HepG2 (cell line): ENCODE data around the gene DLG2. TPM values are rescaled to one million over a fixed set of nuclear protein-coding genes. Genes with fewer than 3 reads are reported as not detected.

ENCODE experiments used
- ATAC-seq: fragments of 200-7000 bp; cut with Tn5 transposase; 3 replicates; pipeline ENCODE4 v1.9.1; 2020; ENCODE audit warnings: mild to moderate bottlenecking, moderate library complexity
- BruUV-seq: library from RNA; stranded (reverse); fragments of 400-500 nt; replicated peaks from 2 replicates; lab custom pipeline; 2021; lab: Mats Ljungman, UMichigan
- CTCF ChIA-PET: fragments of 300-600 bp; formaldehyde crosslinking; extraction: SDS; loops from one replicate; lab custom pipeline; 2021; ENCODE audit warnings: low total read pairs, inconsistent platforms, low intra/inter-chr PET ratio; lab: Yijun Ruan, JAX
- POLR2A ChIA-PET: fragments of 350-600 bp; sonication (Branson Sonifier 250); formaldehyde crosslinking; loops from one replicate; lab custom pipeline; 2020; ENCODE audit warnings: antibody characterized with exemption, inconsistent platforms; lab: Yijun Ruan, JAX
- DNase-seq: peaks from one replicate; pipeline ENCODE4 v3.0.0-alpha.2; 2015; ENCODE audit warnings: low spot score
- FAIRE-seq: peaks from 3 replicates; lab custom pipeline; 2011; peaks lifted over from hg19 to GRCh38; lab: Jason Lieb, UNC
- H2AFZ ChIP-seq: one replicate; pipeline ENCODE4 v1.6.1; 2011; ENCODE audit warnings: low read length, inconsistent platforms
- H3K27ac ChIP-seq: fragments of 300-600 bp; 3 replicates; pipeline ENCODE4 v1.8.0; 2011; ENCODE audit warnings: mixed run types, mild to moderate bottlenecking, mixed read lengths, low read length, inconsistent platforms; ENCODE audit not compliant: insufficient read depth; ENCODE audit errors: extremely low read length
- H3K27me3 ChIP-seq, 2 experiments: fragments of 200-600 bp in 1 of 2; 2 replicates in 1 of 2; 3 replicates in 1 of 2; pipeline versions ENCODE4 v1.6.0 to v1.8.0; 2011; ENCODE audit warnings: low read length in 2 of 2, mild to moderate bottlenecking in 2 of 2, moderate library complexity in 2 of 2, inconsistent platforms in 1 of 2; ENCODE audit not compliant: insufficient read depth in 2 of 2, control insufficient read depth in 1 of 2
- H3K36me3 ChIP-seq, 2 experiments: fragments of 200-600 bp in 1 of 2; replicated peaks in 1 of 2; 2 replicates in 1 of 2; 3 replicates in 1 of 2; pipeline versions ENCODE4 v1.5.1 to v1.8.0; 2011; ENCODE audit warnings: low read length in 2 of 2, inconsistent platforms in 1 of 2; ENCODE audit not compliant: insufficient read depth in 2 of 2, control insufficient read depth in 1 of 2
- H3K4me1 ChIP-seq: 2 replicates; pipeline ENCODE4 v1.5.1; 2012; ENCODE audit warnings: low read length, inconsistent platforms; ENCODE audit not compliant: insufficient read depth
- H3K4me2 ChIP-seq: 2 replicates; pipeline ENCODE4 v1.6.0; 2011; ENCODE audit warnings: low read depth, low read length, inconsistent platforms
- H3K4me3 ChIP-seq, 3 experiments: fragments of 200-600 bp in 1 of 3; sonication (generic), shearing (Covaris generic) in 1 of 3; replicated peaks in 1 of 3; 2 replicates each; pipeline ENCODE4 v1.5.1; 2011 to 2016; ENCODE audit warnings: low read length in 3 of 3, inconsistent platforms in 2 of 3, low read depth in 2 of 3, mild to moderate bottlenecking in 2 of 3, control low read depth in 1 of 3, mixed read lengths in 1 of 3; ENCODE audit not compliant: insufficient read depth in 1 of 3
- H3K79me2 ChIP-seq: one replicate; pipeline ENCODE4 v1.6.1; 2011; ENCODE audit warnings: low read length, inconsistent platforms; ENCODE audit not compliant: insufficient read depth
- H3K9ac ChIP-seq: 2 replicates; pipeline ENCODE4 v1.6.0; 2011; ENCODE audit warnings: mild to moderate bottlenecking, low read depth, low read length, inconsistent platforms; ENCODE audit not compliant: insufficient read depth
- H3K9me3 ChIP-seq: 2 replicates; pipeline ENCODE4 v1.5.1; 2012; ENCODE audit warnings: mild to moderate bottlenecking, low read length
- H4K20me1 ChIP-seq: 2 replicates; pipeline ENCODE4 v1.6.0; 2011; ENCODE audit warnings: inconsistent platforms, mild to moderate bottlenecking, low read length, moderate library complexity; ENCODE audit not compliant: insufficient read depth
- CEBPB ChIP-seq: IDR thresholded peaks from 2 replicates; pipeline ENCODE4 v1.6.1; 2011; ENCODE audit warnings: low read depth, low read length, improper control_type of control experiment, borderline replicate concordance
- EHMT2 ChIP-seq: fragments of 200-600 bp; sonication (generic); IDR thresholded peaks from 2 replicates; pipeline ENCODE4 v1.7.0; 2017; ENCODE audit warnings: antibody characterized with exemption, low read depth, low read length, borderline replicate concordance
- ELF4 ChIP-seq: sonication (generic); formaldehyde crosslinking; IDR thresholded peaks from 2 replicates; pipeline ENCODE4 v1.5.0; 2020; ENCODE audit warnings: missing genetic modification reagents, mild to moderate bottlenecking, moderate library complexity, borderline replicate concordance
- FOXA3 ChIP-seq: IDR thresholded peaks from 2 replicates; pipeline ENCODE4 v1.6.1; 2016; ENCODE audit warnings: missing genetic modification reagents, missing compliant biosample characterization
- IKZF4 ChIP-seq: sonication (generic); formaldehyde crosslinking; IDR thresholded peaks from 2 replicates; pipeline ENCODE4 v1.5.1; 2020; ENCODE audit warnings: borderline replicate concordance, mild to moderate bottlenecking, low read depth, missing genetic modification reagents; ENCODE audit errors: not compliant biosample characterization
- ISX ChIP-seq: sonication (generic); formaldehyde crosslinking; conservative IDR thresholded peaks from 2 replicates; pipeline ENCODE4 v1.5.0; 2020; ENCODE audit warnings: missing genetic modification reagents
- NONO ChIP-seq, 2 experiments: fragments of 450-650 bp in 1 of 2; sonication (generic) in 1 of 2; formaldehyde crosslinking in 1 of 2; IDR thresholded peaks in 1 of 2; conservative IDR thresholded peaks in 1 of 2; 2 replicates each; pipeline versions ENCODE4 v1.6.1 to v1.8.0; 2017 to 2022; ENCODE audit warnings: mild to moderate bottlenecking in 1 of 2, missing genetic modification reagents in 1 of 2, moderate library complexity in 1 of 2
- NR2F6 ChIP-seq, 2 experiments: IDR thresholded peaks; 2 replicates each; pipeline ENCODE4 v1.6.1; 2016; ENCODE audit warnings: antibody characterized with exemption in 1 of 2, mild to moderate bottlenecking in 1 of 2
- RBM22 ChIP-seq: fragments of 200-400 bp; formaldehyde crosslinking; optimal IDR thresholded peaks from 2 replicates; pipeline ENCODE3; 2017; ENCODE audit warnings: mild to moderate bottlenecking, low read length, moderate library complexity
- SOX5 ChIP-seq: IDR thresholded peaks from 2 replicates; pipeline ENCODE4 v1.6.1; 2016; ENCODE audit warnings: borderline replicate concordance
- SRSF9 ChIP-seq: fragments of 200-400 bp; formaldehyde crosslinking; IDR thresholded peaks from 2 replicates; pipeline ENCODE4 v1.6.1; 2018; ENCODE audit warnings: borderline replicate concordance, mild to moderate bottlenecking, low read depth, low read length; ENCODE audit not compliant: insufficient read depth, poor library complexity, severe bottlenecking
- STAG1 ChIP-seq: sonication (generic); formaldehyde crosslinking; IDR thresholded peaks from 2 replicates; pipeline ENCODE4 v1.4.0; 2020; ENCODE audit warnings: missing genetic modification reagents
- TEF ChIP-seq: sonication (generic); formaldehyde crosslinking; IDR thresholded peaks from 2 replicates; pipeline ENCODE4 v1.5.0; 2020; ENCODE audit warnings: missing genetic modification reagents
- THYN1 ChIP-seq: sonication (generic); formaldehyde crosslinking; IDR thresholded peaks from 2 replicates; pipeline ENCODE4 v1.8.1; 2023; ENCODE audit warnings: low read depth, mild to moderate bottlenecking, moderate library complexity, missing genetic modification reagents, borderline replicate concordance
- ZMYM3 ChIP-seq: sonication (generic); formaldehyde crosslinking; IDR thresholded peaks from 2 replicates; pipeline ENCODE4 v1.5.1; 2020; ENCODE audit warnings: mild to moderate bottlenecking, missing genetic modification reagents
- ZNF160 ChIP-seq: sonication (generic); formaldehyde crosslinking; IDR thresholded peaks from 2 replicates; pipeline ENCODE4 v1.8.0; 2022; ENCODE audit warnings: mild to moderate bottlenecking, inconsistent platforms, missing genetic modification reagents
- ZNF282 ChIP-seq: fragments of 450-650 bp; IDR thresholded peaks from 2 replicates; pipeline ENCODE4 v1.6.1; 2018; ENCODE audit not compliant: partially characterized antibody
- ZNF44 ChIP-seq: sonication (generic); formaldehyde crosslinking; IDR thresholded peaks from 2 replicates; pipeline ENCODE4 v1.5.1; 2020; ENCODE audit warnings: mild to moderate bottlenecking, missing genetic modification reagents
- ZNF510 ChIP-seq: sonication (generic); formaldehyde crosslinking; IDR thresholded peaks from 2 replicates; pipeline ENCODE4 v1.4.0; 2020; ENCODE audit warnings: low read depth, mild to moderate bottlenecking, missing genetic modification reagents
- ZNF883 ChIP-seq: sonication (generic); formaldehyde crosslinking; IDR thresholded peaks from 2 replicates; pipeline ENCODE4 v1.5.1; 2020; ENCODE audit warnings: mild to moderate bottlenecking, missing genetic modification reagents; ENCODE audit errors: not compliant biosample characterization
- WGBS: methylation state at CpG from one replicate; pipeline ENCODE4 v1.1.6; 2017; ENCODE audit warnings: low lambda C conversion rate; 5-methylcytosine and 5-hydroxymethylcytosine counted together
- in situ Hi-C: cut with HindIII; loops from 2 replicates; pipeline ENCODE4 v1.10.0; 2017; ENCODE audit warnings: low pct_unique_long_range_greater_than_20kb; ENCODE audit not compliant: extremely low pct_ligation_motif_present
- intact Hi-C: fragments of 100-400 bp; cut with micrococcal nuclease; formaldehyde crosslinking; loops from one replicate; pipeline ENCODE4 v1.10.0; 2022; ENCODE audit not compliant: unreplicated experiment
- polyA plus RNA-seq, 8 experiments: library from polyadenylated mRNA; depleted of rRNA in 3 of 8; stranded (reverse) in 7 of 8; unstranded in 1 of 8; fragments of >200 nt; fragmentation: Illumina TruSeq in 4 of 8; extraction: Trizol in 4 of 8; gene quantifications; 2 replicates each; pipeline versions ENCODE4 v1.2.1 to v1.2.3, GENCODE V29; 2011 to 2016; ENCODE audit warnings: low read depth in 4 of 8, missing spikeins in 1 of 8, mixed read lengths in 1 of 8; ENCODE audit not compliant: insufficient read depth in 1 of 8
- total RNA-seq, 5 experiments: library from RNA; depleted of rRNA; stranded (reverse); fragments of >200 nt; fragmentation: Illumina TruSeq; extraction: Trizol; gene quantifications; 2 replicates each; pipeline ENCODE4 v1.2.3, GENCODE V29; 2016; ENCODE audit warnings: low read depth in 1 of 5

Gene DLG2
- total and polyA plus RNA-seq, 2 of the 13 experiments (the other 11 are each of a cell fraction or from before 2014, with no cell fraction given) = 0.46 to 1.0 TPM

GRCh38 chr11:85295694-85296271, 331.4 kb downstream of the DLG2 start:
- DNase-seq (no peak), ATAC-seq (no peak), FAIRE-seq (no peak)
- H3K4me1 ChIP-seq = no peaks in the 10 kb centered on the region
- no peak overlapping the region for H3K4me3 ChIP-seq
- BruUV-seq = no TSS peak
- intact Hi-C loops (no loop called here), in situ Hi-C loops (no loop called here)
- no peak overlapping the region for H3K9ac ChIP-seq
- H2AFZ ChIP-seq = no peak overlapping the region
- H3K4me2 ChIP-seq = no peak overlapping the region
- H3K79me2 ChIP-seq = no peaks in the 10 kb centered on the region
- no peaks in the 10 kb centered on the region for H3K27me3 ChIP-seq
- no peaks in the 10 kb centered on the region for H3K36me3 ChIP-seq
- no peaks in the 10 kb centered on the region for H4K20me1 ChIP-seq
- CTCF ChIA-PET = no interaction called here
- no peak overlapping the region for H3K27ac ChIP-seq
- no peaks in the 10 kb centered on the region for H3K9me3 ChIP-seq
- 48% methylated on average over 1 of the region's 1 CpG for WGBS
- POLR2A ChIA-PET = no interaction called here
- no peak for TF ChIP-seq ISX (CRISPR knock-in tag)
- peak; percentile 53; the same call in 1 of the 2 replicates for TF ChIP-seq CEBPB
- no peak for TF ChIP-seq IKZF4 (CRISPR knock-in tag)
- no peak for TF ChIP-seq THYN1 (CRISPR knock-in tag)
- TF ChIP-seq NONO (IDR thresholded peaks at IDR 0.05) = no peak
- no peak for TF ChIP-seq NONO (CRISPR knock-in tag; conservative IDR thresholded peaks at IDR 0.05)

- Histone ChIP-seq H3K9me3 (no peaks in the 10 kb centered on the region), H3K36me3 (no peaks in the 10 kb centered on the region), H3K4me2 (no peak overlapping the region), H3K27me3 (no peaks in the 10 kb centered on the region), H4K20me1 (no peaks in the 10 kb centered on the region), H3K79me2 (no peaks in the 10 kb centered on the region), H3K4me1 (no peaks in the 10 kb centered on the region), H3K9ac (no peak overlapping the region), H3K27ac (no peak overlapping the region), H2AFZ (no peak overlapping the region), H3K4me3 (no peak overlapping the region)
- in situ Hi-C loops (no loop called here), intact Hi-C loops (no loop called here)
- no peak for ATAC-seq
- DNase-seq = no peak
- no TSS peak for BruUV-seq
- no peak for FAIRE-seq
- ChIA-PET CTCF (no interaction called here), POLR2A (no interaction called here)
- under 1% methylated on average over 4 of the region's 4 CpGs for WGBS
- TF ChIP-seq NR2F6 (IDR thresholded peaks at IDR 0.05) = no peak
- TF ChIP-seq NR2F6 (CRISPR knock-in tag; IDR thresholded peaks at IDR 0.05) = no peak
- no peak for TF ChIP-seq FOXA3 (CRISPR knock-in tag)
- TF ChIP-seq SOX5 (CRISPR knock-in tag) = no peak
- no peak for TF ChIP-seq EHMT2
- no peak for TF ChIP-seq RBM22
- TF ChIP-seq ZMYM3 (CRISPR knock-in tag) = no peak
- no peak for TF ChIP-seq STAG1
- TF ChIP-seq ZNF883 (CRISPR knock-in tag) = no peak
- TF ChIP-seq TEF (CRISPR knock-in tag) = no peak
- TF ChIP-seq ZNF160 (CRISPR knock-in tag) = no peak
- TF ChIP-seq SRSF9 = no peak
- no peak for TF ChIP-seq ELF4
- TF ChIP-seq ZNF282 = no peak
- TF ChIP-seq ZNF510 (CRISPR knock-in tag) = no peak
- TF ChIP-seq ZNF44 = no peak
Observed at GRCh38 chr11:85281550-85281949, 345.6 kb downstream of the DLG2 start.
